ENCODE results near the gene PCDHA2. TPM values are rescaled to one million over a fixed set of nuclear protein-coding genes. Genes with fewer than 3 reads are reported as not detected.
A peak's percentile ranks its signal among the peaks of the same experiment; 100 is the strongest.
"Not testable (repeated sequence)": the region's sequence is repeated elsewhere in the genome, so short reads cannot be mapped to it uniquely, and the experiment has no call there.

PCDHA2 gene
- polyA plus RNA-seq, 6 donors from 2014 or later: not detected

DNA sequence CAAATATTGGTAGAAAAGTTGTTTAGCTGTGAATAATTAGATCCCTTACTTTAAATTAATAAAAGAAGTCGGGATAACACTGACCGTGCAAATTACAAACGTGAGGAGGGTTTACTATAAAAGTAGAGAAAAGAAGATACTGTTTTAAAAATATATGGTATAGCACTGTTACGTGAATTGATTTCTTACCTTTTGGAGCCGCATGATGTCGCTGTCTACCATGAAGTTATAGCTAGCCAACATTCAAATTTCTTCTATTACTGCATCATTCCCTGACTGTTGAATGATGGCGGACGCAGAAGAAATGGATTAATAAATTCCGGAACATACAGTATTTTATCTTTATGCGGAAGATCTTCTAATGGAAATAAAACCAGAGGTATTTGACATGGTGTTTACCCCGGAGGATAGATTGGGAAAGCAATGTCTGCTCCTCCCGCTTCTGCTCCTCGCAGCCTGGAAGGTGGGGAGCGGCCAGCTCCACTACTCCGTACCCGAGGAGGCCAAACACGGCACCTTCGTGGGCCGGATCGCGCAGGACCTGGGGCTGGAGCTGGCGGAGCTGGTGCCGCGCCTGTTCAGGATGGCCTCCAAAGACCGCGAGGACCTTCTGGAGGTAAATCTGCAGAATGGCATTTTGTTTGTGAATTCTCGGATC, 33.2 kb downstream of the PCDHA2 start, which contains the start of gene PCDHA6:
Gene PCDHA6, plus strand, starts transcription at position 257 of the 658 bp plus-strand sequence. Its CDS starts 132 bp downstream, at position 389.
- ATAC-seq (ENCODE audit: low read depth in 2 of 2): no peak
- Mint-ChIP-seq H3K4me1 (no peaks in the 10 kb centered on the region), H3K27ac (peak within 1 kb of the TSS in 2 of 6 donors; percentile 10 to 59), H3K27me3 (peaks cover 23 to 36% (median 28%) of the 10 kb centered on the region in 3 donors), H3K9me3 (peaks cover 2 to 57% (median 34%) of the 10 kb centered on the region in 7 donors), H3K36me3 (peaks cover 0 to 20% of the 10 kb centered on the region in 2 donors), H3K4me3 (peak within 1 kb of the TSS in 2 of 8 donors; percentile 29 to 42)
- no peak for DNase-seq

DNA sequence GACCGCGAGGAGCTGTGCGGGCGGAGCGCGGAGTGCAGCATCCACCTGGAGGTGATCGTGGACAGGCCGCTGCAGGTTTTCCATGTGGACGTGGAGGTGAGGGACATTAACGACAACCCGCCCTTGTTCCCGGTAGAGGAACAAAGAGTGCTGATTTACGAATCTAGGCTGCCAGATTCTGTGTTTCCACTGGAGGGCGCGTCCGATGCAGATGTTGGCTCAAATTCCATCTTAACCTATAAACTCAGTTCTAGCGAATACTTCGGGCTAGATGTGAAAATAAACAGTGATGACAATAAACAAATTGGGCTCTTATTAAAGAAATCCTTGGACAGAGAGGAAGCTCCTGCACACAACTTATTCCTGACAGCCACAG, 33.7 kb downstream of the PCDHA2 start:
- no peak for ATAC-seq (ENCODE audit: low read depth in 2 of 2)
- peaks cover 2 to 61% (median 33%) of the 10 kb centered on the region in 7 donors for H3K9me3 Mint-ChIP-seq
- H3K27ac Mint-ChIP-seq: no peak overlapping the region
- no peak for DNase-seq
- peaks cover 27 to 40% (median 33%) of the 10 kb centered on the region in 3 donors for H3K27me3 Mint-ChIP-seq
- peak overlapping the region in 1 of 8 donors; percentile 29 for H3K4me3 Mint-ChIP-seq
- H3K4me1 Mint-ChIP-seq: no peaks in the 10 kb centered on the region
- peaks cover 0 to 24% of the 10 kb centered on the region in 2 donors for H3K36me3 Mint-ChIP-seq

DNA sequence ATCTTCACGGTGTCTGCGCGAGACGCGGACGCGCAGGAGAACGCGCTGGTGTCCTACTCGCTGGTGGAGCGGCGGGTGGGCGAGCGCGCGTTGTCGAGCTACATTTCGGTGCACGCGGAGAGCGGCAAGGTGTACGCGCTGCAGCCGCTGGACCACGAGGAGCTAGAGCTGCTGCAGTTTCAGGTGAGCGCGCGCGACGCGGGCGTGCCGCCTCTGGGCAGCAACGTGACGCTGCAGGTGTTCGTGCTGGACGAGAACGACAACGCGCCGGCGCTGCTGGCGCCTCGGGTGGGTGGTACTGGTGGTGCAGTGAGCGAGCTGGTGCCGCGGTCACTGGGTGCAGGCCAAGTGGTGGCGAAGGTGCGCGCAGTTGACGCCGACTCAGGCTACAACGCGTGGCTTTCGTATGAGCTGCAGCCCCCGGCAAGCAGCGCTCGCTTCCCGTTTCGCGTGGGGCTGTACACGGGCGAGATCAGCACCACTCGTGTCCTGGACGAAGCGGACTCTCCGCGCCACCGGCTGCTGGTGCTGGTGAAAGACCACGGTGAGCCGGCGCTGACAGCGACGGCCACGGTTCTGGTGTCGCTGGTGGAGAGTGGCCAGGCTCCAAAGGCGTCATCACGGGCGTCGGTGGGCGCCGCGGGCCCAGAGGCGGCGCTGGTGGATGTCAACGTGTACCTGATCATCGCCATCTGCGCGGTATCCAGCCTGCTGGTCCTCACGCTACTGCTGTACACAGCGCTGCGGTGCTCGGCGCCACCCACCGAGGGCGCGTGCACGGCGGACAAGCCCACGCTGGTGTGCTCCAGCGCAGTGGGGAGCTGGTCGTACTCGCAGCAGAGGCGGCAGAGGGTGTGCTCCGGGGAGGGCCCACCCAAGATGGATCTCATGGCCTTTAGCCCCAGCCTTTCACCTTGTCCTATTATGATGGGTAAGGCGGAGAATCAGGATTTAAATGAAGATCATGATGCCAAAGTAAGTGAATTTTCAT, 35.2 kb downstream of the PCDHA2 start:
- H3K9me3 Mint-ChIP-seq: peaks cover 6 to 72% (median 37%) of the 10 kb centered on the region in 7 donors
- H3K36me3 Mint-ChIP-seq: peaks cover 0 to 24% of the 10 kb centered on the region in 2 donors
- H3K4me1 Mint-ChIP-seq; ATAC-seq (ENCODE audit: low read depth in 2 of 2); H3K4me3 Mint-ChIP-seq; DNase-seq; H3K27ac Mint-ChIP-seq: not testable (repeated sequence)
- peaks cover 32 to 45% (median 42%) of the 10 kb centered on the region in 3 donors for H3K27me3 Mint-ChIP-seq

DNA sequence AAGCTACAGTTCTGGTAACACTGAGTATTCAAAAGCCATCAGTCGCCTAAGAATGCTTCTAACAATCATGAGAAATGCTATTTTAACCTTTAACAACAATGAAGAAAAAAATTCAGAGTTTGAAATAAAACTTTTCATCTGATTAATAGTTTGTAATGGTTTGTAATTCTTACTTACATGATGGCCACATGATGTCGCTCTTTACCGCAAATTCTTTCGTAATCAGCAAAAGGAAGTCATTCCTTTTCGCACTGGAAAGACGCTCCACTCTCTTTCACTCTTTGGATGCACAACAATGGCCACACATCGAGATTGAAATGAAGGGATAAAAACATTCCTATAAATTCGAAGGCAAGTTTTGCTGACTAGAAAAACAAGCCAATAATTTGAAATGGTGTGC, 39.3 kb downstream of the PCDHA2 start, which contains the start of gene PCDHA7:
Gene PCDHA7, plus strand, starts transcription at position 277 of the 400 bp plus-strand sequence. Its CDS starts 115 bp downstream, at position 392.
- Mint-ChIP-seq H3K27ac (peak within 1 kb of the TSS in 1 of 6 donors; percentile 28), H3K9me3 (peaks cover 7 to 40% (median 26%) of the 10 kb centered on the region in 7 donors)
- no peak for ATAC-seq (ENCODE audit: low read depth in 2 of 2)

DNA sequence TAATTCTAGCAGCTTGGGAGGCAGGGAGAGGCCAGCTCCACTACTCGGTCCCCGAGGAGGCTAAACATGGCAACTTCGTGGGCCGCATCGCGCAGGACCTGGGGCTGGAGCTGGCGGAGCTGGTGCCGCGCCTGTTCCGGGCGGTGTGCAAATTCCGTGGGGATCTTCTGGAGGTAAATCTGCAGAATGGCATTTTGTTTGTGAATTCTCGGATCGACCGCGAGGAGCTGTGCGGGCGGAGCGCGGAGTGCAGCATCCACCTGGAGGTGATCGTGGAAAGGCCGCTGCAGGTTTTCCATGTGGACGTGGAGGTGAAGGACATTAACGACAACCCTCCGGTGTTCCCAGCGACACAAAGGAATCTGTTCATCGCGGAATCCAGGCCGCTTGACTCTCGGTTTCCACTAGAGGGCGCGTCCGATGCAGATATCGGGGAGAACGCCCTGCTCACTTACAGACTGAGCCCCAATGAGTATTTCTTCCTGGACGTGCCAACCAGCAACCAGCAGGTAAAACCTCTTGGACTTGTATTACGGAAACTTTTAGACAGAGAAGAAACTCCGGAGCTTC, 39.9 kb downstream of the PCDHA2 start:
- Mint-ChIP-seq H3K27ac (peak overlapping the region in 1 of 6 donors; percentile 28), H3K27me3 (peaks cover 18 to 22% (median 21%) of the 10 kb centered on the region in 3 donors), H3K9me3 (peaks cover 7 to 40% (median 24%) of the 10 kb centered on the region in 7 donors), H3K36me3 (peaks cover 0 to 20% of the 10 kb centered on the region in 2 donors), H3K4me3 (peak overlapping the region in 1 of 8 donors; percentile 5)
- ATAC-seq (ENCODE audit: low read depth in 2 of 2); H3K4me1 Mint-ChIP-seq; DNase-seq: not testable (repeated sequence)

More for the DNA sequence above, 39.3 kb downstream of the PCDHA2 start, which contains the start of gene PCDHA7:
- Mint-ChIP-seq H3K4me1 (no peaks in the 10 kb centered on the region), H3K27me3 (peaks cover 17 to 25% (median 21%) of the 10 kb centered on the region in 3 donors), H3K36me3 (peaks cover 0 to 20% of the 10 kb centered on the region in 2 donors), H3K4me3 (peak within 1 kb of the TSS in 2 of 8 donors; percentile 5 to 6)
- no peak for DNase-seq

DNA sequence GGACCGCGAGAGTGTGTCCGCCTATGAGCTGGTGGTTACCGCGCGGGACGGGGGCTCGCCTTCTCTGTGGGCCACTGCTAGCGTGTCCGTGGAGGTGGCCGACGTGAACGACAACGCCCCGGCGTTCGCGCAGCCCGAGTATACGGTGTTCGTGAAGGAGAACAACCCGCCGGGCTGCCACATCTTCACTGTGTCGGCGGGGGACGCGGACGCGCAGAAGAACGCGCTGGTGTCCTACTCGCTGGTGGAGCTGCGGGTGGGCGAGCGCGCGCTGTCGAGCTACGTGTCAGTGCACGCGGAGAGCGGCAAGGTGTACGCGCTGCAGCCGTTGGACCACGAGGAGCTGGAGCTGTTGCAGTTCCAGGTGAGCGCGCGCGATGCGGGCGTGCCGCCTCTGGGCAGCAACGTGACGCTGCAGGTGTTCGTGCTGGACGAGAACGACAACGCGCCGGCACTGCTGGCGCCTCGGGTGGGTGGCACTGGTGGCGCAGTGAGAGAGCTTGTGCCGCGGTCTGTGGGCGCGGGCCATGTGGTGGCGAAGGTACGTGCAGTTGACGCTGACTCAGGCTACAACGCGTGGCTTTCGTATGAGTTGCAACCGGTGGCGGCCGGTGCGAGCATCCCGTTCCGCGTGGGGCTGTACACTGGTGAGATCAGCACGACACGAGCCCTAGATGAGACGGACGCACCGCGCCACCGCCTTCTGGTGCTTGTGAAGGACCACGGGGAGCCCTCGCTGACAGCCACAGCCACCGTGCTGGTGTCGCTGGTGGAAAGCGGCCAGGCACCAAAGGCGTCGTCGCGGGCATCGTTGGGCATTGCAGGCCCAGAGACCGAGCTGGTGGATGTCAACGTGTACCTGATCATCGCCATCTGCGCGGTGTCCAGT, 41.2 kb downstream of the PCDHA2 start:
- ATAC-seq (ENCODE audit: low read depth in 2 of 2) (no peak), DNase-seq (no peak)
- H3K27ac Mint-ChIP-seq: no peak overlapping the region
- no peaks in the 10 kb centered on the region for H3K4me1 Mint-ChIP-seq
- H3K27me3 Mint-ChIP-seq: peaks cover 27 to 31% (median 31%) of the 10 kb centered on the region in 3 donors
- peaks cover 13 to 49% (median 27%) of the 10 kb centered on the region in 7 donors for H3K9me3 Mint-ChIP-seq
- no peak overlapping the region for H3K4me3 Mint-ChIP-seq
- H3K36me3 Mint-ChIP-seq: peaks cover 0 to 28% of the 10 kb centered on the region in 2 donors

DNA sequence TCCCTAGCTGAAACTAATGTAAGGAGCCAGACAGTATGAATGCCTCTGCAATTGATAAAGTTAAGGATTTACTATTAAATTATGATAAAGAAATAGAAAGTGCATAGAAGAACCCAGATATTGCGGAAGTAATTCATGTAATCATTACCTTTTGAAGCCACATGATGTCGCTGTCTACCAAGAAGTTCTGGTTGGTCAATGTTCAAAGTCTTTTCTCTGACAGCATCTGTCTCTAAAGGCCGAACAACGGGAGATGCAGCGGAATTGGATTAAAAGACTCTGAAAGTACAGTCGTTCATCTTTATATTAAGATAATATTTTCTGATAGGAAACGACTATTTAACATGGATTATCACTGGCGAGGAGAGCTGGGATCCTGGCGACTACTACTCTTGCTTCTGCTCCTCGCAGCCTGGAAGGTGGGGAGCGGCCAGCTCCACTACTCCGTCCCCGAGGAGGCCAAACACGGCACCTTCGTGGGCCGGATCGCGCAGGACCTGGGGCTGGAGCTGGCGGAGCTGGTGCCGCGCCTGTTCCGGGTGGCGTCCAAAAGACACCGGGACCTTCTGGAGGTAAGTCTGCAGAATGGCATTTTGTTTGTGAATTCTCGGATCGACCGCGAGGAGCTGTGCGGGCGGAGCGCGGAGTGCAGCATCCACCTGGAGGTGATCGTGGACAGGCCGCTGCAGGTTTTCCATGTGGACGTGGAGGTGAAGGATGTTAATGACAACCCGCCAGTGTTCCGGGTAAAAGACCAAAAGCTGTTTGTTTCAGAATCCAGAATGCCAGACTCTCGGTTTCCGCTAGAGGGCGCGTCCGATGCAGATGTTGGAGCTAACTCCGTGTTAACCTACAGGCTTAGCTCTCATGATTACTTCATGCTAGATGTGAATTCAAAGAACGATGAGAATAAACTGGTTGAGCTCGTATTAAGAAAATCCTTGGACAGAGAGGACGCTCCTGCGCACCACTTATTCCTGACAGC, 46.6 kb downstream of the PCDHA2 start, which contains the start of gene PCDHA8:
Gene PCDHA8, plus strand, starts transcription at position 210 of the 985 bp plus-strand sequence. Its CDS starts 135 bp downstream, at position 345.
- H3K27ac Mint-ChIP-seq: peak within 1 kb of the TSS in 1 of 6 donors; percentile 94

DNA sequence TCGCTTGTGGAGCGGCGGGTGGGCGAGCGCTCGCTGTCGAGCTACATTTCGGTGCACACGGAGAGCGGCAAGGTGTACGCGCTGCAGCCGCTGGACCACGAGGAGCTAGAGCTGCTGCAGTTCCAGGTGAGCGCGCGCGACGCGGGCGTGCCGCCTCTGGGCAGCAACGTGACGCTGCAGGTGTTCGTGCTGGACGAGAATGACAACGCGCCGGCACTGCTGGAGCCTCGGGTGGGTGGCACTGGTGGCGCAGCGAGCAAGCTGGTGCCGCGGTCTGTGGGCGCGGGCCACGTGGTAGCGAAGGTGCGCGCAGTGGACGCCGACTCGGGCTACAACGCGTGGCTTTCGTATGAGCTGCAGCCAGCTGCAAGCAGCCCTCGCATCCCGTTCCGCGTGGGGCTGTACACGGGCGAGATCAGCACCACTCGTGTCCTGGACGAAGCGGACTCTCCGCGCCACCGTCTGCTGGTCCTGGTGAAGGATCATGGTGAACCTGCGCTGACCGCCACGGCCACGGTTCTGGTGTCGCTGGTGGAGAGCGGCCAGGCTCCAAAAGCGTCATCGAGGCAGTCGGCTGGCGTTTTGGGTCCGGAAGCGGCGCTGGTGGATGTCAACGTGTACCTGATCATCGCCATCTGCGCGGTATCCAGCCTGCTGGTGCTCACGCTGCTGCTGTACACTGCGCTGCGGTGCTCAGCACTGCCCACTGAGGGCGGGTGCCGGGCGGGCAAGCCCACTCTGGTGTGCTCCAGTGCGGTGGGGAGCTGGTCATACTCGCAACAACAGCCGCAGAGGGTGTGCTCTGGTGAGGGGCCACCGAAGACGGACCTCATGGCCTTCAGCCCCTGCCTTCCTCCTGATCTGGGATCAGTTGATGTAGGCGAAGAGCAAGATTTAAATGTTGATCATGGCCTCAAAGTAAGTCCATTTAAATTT, 48.4 kb downstream of the PCDHA2 start:
- Mint-ChIP-seq H3K27ac (no peak overlapping the region), H3K36me3 (peaks cover 0 to 15% of the 10 kb centered on the region in 2 donors), H3K27me3 (peaks cover 16 to 39% (median 29%) of the 10 kb centered on the region in 3 donors), H3K4me3 (no peak overlapping the region), H3K9me3 (peaks cover 6 to 36% (median 16%) of the 10 kb centered on the region in 7 donors), H3K4me1 (no peaks in the 10 kb centered on the region)
- ATAC-seq (ENCODE audit: low read depth in 2 of 2): no peak
- no peak for DNase-seq

More for the DNA sequence above, 46.6 kb downstream of the PCDHA2 start, which contains the start of gene PCDHA8:
- Mint-ChIP-seq H3K36me3 (peaks cover 0 to 15% of the 10 kb centered on the region in 2 donors), H3K9me3 (peaks cover 5 to 36% (median 14%) of the 10 kb centered on the region in 7 donors), H3K27me3 (peaks cover 10 to 30% (median 17%) of the 10 kb centered on the region in 3 donors), H3K4me1 (no peaks in the 10 kb centered on the region), H3K4me3 (peak within 1 kb of the TSS in 2 of 8 donors; percentile 58 to 68)
- DNase-seq: no peak
- ATAC-seq (ENCODE audit: low read depth in 2 of 2): no peak
